ENCODE results near the gene GPD1. TPM values are rescaled to one million over a fixed set of nuclear protein-coding genes. Genes with fewer than 3 reads are reported as not detected.
A peak's percentile ranks its signal among the peaks of the same experiment; 100 is the strongest.
"Not testable (repeated sequence)": the region's sequence is repeated elsewhere in the genome, so short reads cannot be mapped to it uniquely, and the experiment has no call there.

The GPD1 gene
- total and polyA plus RNA-seq, 5 donors, result 4.1 to 24.6 (median 12.3) TPM

DNA sequence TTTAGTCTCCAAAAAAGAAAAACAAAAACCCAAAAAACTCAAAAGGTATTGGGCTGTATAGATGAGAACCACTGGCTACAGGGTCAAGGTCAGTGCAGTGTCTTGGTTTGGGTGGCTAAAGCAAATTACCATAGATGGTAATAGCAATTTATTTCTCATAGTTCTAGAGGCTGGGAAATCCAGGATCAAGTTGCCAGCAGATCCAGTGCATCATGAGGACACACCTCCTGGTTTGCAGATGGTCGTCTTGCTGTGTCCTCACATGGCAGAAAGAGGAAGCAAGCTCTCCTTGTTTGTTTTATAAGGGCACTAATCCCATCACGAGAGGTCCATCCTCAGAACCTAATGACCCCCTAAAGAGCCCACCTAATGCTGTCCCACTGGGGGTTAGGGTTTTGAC, 19.4 kb downstream of the GPD1 start:
- intact Hi-C loops (cut with DNase I), result no loop called here
- ATAC-seq (no peak), DNase-seq (no peak)
- H3K27ac ChIP-seq (ENCODE audit: low read length), result no peak overlapping the region
- WGBS, result 75% methylated on average over 2 of the region's 2 CpGs
- H3K4me3 ChIP-seq (ENCODE audit: low read length), result no peak overlapping the region
- no peaks in the 10 kb centered on the region for H3K27me3 ChIP-seq (ENCODE audit: control insufficient read depth, insufficient read depth)
- peaks cover 3% of the 10 kb centered on the region for H3K4me1 ChIP-seq (ENCODE audit: control insufficient read depth, insufficient read depth, low read length)
- H3K9me3 ChIP-seq (ENCODE audit: control insufficient read depth, low read length), result no peaks in the 10 kb centered on the region

DNA sequence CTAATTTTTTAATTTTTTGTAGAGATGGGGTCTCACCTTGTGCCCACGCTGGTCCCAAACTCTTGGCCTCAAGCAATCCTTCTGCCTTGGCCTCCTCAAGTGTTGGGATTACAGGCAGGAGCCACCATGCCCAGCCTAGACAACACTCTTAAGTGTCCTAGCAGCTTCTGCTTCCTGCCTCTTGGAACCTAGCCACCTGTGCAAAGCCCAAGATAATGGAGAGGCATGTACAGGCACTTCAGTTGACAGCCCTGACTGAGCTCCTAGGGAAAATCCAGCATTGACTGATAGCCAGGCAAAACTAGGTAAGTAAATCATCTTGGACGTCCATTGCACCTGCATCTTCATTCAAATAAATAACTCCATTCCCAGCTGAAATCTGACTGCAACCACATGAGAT, 23.7 kb downstream of the GPD1 start:
- DNase-seq (no peak), ATAC-seq (peak; percentile 28 to 62)
- 68% methylated on average over 2 of the region's 2 CpGs for WGBS

GRCh38 chr12:50129290-50129689, 25.5 kb downstream of the GPD1 start:
- Histone ChIP-seq H3K9me3 (ENCODE audit: control insufficient read depth, low read length) (no peaks in the 10 kb centered on the region), H3K4me3 (ENCODE audit: low read length) (no peak overlapping the region), H3K27me3 (ENCODE audit: control insufficient read depth, insufficient read depth) (no peaks in the 10 kb centered on the region), H3K4me1 (ENCODE audit: control insufficient read depth, insufficient read depth, low read length) (peaks cover 3% of the 10 kb centered on the region), H3K27ac (ENCODE audit: low read length) (no peak overlapping the region)
- intact Hi-C loops (cut with DNase I), result no loop called here
- 64% methylated on average over 4 of the region's 4 CpGs for WGBS
- ATAC-seq (no peak), DNase-seq (no peak)

More for the DNA sequence above, 23.7 kb downstream of the GPD1 start:
- no peaks in the 10 kb centered on the region for H3K9me3 ChIP-seq (ENCODE audit: control insufficient read depth, low read length)
- peaks cover 3% of the 10 kb centered on the region for H3K4me1 ChIP-seq (ENCODE audit: control insufficient read depth, insufficient read depth, low read length)
- H3K27me3 ChIP-seq (ENCODE audit: control insufficient read depth, insufficient read depth), result no peaks in the 10 kb centered on the region
- H3K4me3 ChIP-seq (ENCODE audit: low read length), result no peak overlapping the region
- intact Hi-C loops (cut with DNase I), result no loop called here
- H3K27ac ChIP-seq (ENCODE audit: low read length), result no peak overlapping the region

DNA sequence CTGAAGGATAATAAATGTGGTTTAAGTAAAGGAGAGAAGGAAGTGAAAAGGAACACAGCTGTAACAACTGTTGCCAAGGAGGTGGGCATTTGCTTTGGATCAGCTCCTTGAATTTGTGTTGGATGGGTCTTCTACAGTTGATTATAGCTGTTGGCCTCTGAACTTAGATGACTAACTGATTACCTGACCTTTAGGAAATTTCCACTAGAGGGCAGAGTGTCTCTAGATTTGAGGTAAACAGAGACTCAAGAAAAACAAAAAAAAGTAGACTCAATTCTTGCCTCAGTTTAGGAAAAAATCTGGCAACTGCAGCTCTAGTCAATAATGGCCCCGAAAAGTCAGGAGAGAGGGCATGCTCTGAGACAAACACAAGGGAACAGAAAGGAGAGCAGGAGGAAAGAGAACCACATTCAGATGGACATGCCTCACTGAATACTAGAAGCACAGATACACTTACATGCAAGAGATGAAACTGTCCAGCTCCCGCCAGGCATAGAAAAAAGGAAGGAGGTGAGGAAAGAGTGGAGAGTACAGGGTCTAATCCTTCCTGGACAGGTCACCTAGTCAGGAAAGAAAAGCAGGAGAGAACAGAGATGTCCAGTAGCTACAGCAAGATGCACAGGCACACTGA, 28.8 kb downstream of the GPD1 start:
- H3K27ac ChIP-seq (ENCODE audit: low read length), result no peak overlapping the region
- ATAC-seq, result no peak

GRCh38 chr12:50142993-50143392, 39.2 kb downstream of the GPD1 start:
- intact Hi-C loops (cut with DNase I), result no loop called here
- Histone ChIP-seq H3K27me3 (ENCODE audit: control insufficient read depth, insufficient read depth) (no peaks in the 10 kb centered on the region), H3K9me3 (ENCODE audit: control insufficient read depth, low read length) (no peaks in the 10 kb centered on the region), H3K4me3 (ENCODE audit: low read length) (no peak overlapping the region), H3K27ac (ENCODE audit: low read length) (no peak overlapping the region), H3K4me1 (ENCODE audit: control insufficient read depth, insufficient read depth, low read length) (no peaks in the 10 kb centered on the region)
- DNase-seq (no peak), ATAC-seq (no peak)
- 75% methylated on average over 8 of the region's 8 CpGs for WGBS

More for the DNA sequence above, 28.8 kb downstream of the GPD1 start:
- no peaks in the 10 kb centered on the region for H3K9me3 ChIP-seq (ENCODE audit: control insufficient read depth, low read length)
- DNase-seq, result no peak
- intact Hi-C loops (cut with DNase I), result no loop called here
- H3K4me1 ChIP-seq (ENCODE audit: control insufficient read depth, insufficient read depth, low read length), result peaks cover under 1% of the 10 kb centered on the region
- H3K4me3 ChIP-seq (ENCODE audit: low read length), result no peak overlapping the region
- no peaks in the 10 kb centered on the region for H3K27me3 ChIP-seq (ENCODE audit: control insufficient read depth, insufficient read depth)
- WGBS, result 79% methylated on average over 2 of the region's 2 CpGs

GRCh38 chr12:50145439-50145838, 41.6 kb downstream of the GPD1 start:
- H3K4me3 ChIP-seq (ENCODE audit: low read length), result no peak overlapping the region
- DNase-seq (no peak), ATAC-seq (no peak)
- WGBS, result 28% methylated on average over 2 of the region's 2 CpGs
- intact Hi-C loops (cut with DNase I), result no loop called here
- H3K27me3 ChIP-seq (ENCODE audit: control insufficient read depth, insufficient read depth), result no peaks in the 10 kb centered on the region
- no peak overlapping the region for H3K27ac ChIP-seq (ENCODE audit: low read length)
- H3K9me3 ChIP-seq (ENCODE audit: control insufficient read depth, low read length), result no peaks in the 10 kb centered on the region
- H3K4me1 ChIP-seq (ENCODE audit: control insufficient read depth, insufficient read depth, low read length), result no peaks in the 10 kb centered on the region

- Histone ChIP-seq H3K27ac (ENCODE audit: low read length) (no peak overlapping the region), H3K27me3 (ENCODE audit: control insufficient read depth, insufficient read depth) (no peaks in the 10 kb centered on the region), H3K9me3 (ENCODE audit: control insufficient read depth, low read length) (no peaks in the 10 kb centered on the region), H3K4me3 (ENCODE audit: low read length) (no peak overlapping the region), H3K4me1 (ENCODE audit: control insufficient read depth, insufficient read depth, low read length) (no peaks in the 10 kb centered on the region)
- WGBS, result over 99% methylated on average over 4 of the region's 4 CpGs
- ATAC-seq (no peak), DNase-seq (no peak)
- intact Hi-C loops (cut with DNase I), result no loop called here
Measured at GRCh38 chr12:50147281-50147680, 43.5 kb downstream of the GPD1 start.

GRCh38 chr12:50148011-50148410, 44.2 kb downstream of the GPD1 start:
- ATAC-seq; DNase-seq; intact Hi-C loops (cut with DNase I); H3K27ac ChIP-seq (ENCODE audit: low read length); H3K9me3 ChIP-seq (ENCODE audit: control insufficient read depth, low read length); H3K27me3 ChIP-seq (ENCODE audit: control insufficient read depth, insufficient read depth); H3K4me1 ChIP-seq (ENCODE audit: control insufficient read depth, insufficient read depth, low read length); H3K4me3 ChIP-seq (ENCODE audit: low read length): not testable (repeated sequence)
- 92% methylated on average over 6 of the region's 6 CpGs for WGBS

DNA sequence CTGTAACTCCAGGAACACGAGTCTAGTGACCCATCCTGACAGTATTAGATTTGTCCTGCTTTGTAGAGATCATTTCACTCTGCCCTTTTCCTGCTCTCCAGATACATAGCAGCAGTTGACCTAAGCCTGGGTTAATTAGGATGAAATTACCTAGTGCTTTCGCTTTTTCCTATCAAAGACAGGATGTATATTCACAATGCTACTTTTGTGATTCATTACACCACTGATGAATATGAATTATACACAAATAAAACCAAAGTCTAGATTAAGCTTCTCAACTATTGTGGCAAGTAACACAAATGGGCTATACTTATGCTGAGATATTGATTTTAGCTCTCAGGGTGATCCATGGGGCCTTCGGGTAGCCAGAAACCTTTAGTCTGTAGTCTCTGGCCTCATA, 45.5 kb downstream of the GPD1 start:
- H3K4me1 ChIP-seq (ENCODE audit: control insufficient read depth, insufficient read depth, low read length), result no peaks in the 10 kb centered on the region
- H3K4me3 ChIP-seq (ENCODE audit: low read length), result no peak overlapping the region
- H3K9me3 ChIP-seq (ENCODE audit: control insufficient read depth, low read length), result no peaks in the 10 kb centered on the region
- H3K27me3 ChIP-seq (ENCODE audit: control insufficient read depth, insufficient read depth), result no peaks in the 10 kb centered on the region
- 65% methylated on average over 3 of the region's 3 CpGs for WGBS
- intact Hi-C loops (cut with DNase I), result no loop called here
- DNase-seq (no peak), ATAC-seq (no peak)
- no peak overlapping the region for H3K27ac ChIP-seq (ENCODE audit: low read length)

DNA sequence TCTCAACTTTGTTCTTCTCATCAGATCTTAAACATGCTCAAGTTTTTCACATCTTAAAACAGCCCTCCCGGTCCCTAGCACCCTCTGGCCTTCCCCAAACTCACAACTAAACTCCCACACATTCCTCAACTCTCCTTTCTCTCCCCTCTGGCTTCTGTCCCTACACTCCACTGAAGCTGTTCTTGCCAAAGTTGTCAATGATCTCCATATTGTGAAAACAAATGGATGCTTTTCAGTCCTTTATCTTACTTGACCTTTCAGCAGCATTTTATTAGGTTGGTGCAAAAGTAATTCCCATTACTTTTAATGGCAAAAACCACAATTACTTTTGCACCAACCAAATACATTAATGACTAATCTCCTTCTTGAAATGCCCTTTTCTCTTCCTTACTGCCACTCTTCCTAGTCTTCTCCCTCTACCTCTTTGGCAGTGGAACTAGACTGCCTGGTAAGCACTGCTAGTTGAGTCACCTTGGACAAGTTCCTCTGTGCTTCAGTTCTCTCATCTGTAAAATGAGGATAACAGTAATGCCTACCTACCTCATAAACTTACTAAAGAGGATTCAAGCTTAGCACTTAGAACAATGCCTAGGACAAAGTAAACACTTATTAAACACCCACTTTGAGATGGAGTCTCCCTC, 47.4 kb downstream of the GPD1 start:
- intact Hi-C loops (cut with DNase I), result no loop called here
- DNase-seq (no peak), ATAC-seq (peak; percentile 37 to 52)
- 41% methylated on average over 1 of the region's 1 CpG for WGBS
- no peaks in the 10 kb centered on the region for H3K4me1 ChIP-seq (ENCODE audit: control insufficient read depth, insufficient read depth, low read length)
- no peak overlapping the region for H3K4me3 ChIP-seq (ENCODE audit: low read length)
- H3K27ac ChIP-seq (ENCODE audit: low read length), result no peak overlapping the region
- no peaks in the 10 kb centered on the region for H3K27me3 ChIP-seq (ENCODE audit: control insufficient read depth, insufficient read depth)
- no peaks in the 10 kb centered on the region for H3K9me3 ChIP-seq (ENCODE audit: control insufficient read depth, low read length)

- DNase-seq; H3K4me3 ChIP-seq (ENCODE audit: low read length); H3K27me3 ChIP-seq (ENCODE audit: control insufficient read depth, insufficient read depth); ATAC-seq; H3K27ac ChIP-seq (ENCODE audit: low read length); H3K9me3 ChIP-seq (ENCODE audit: control insufficient read depth, low read length); intact Hi-C loops (cut with DNase I); H3K4me1 ChIP-seq (ENCODE audit: control insufficient read depth, insufficient read depth, low read length): not testable (repeated sequence)
- WGBS, result 94% methylated on average over 5 of the region's 5 CpGs
Measured at GRCh38 chr12:50154947-50155346, 51.1 kb downstream of the GPD1 start.
